ENCODE results near the gene BMS1.
"Not testable (repeated sequence)": the region's sequence is repeated elsewhere in the genome, so short reads cannot be mapped to it uniquely, and the experiment has no call there.

BMS1 gene

DNA sequence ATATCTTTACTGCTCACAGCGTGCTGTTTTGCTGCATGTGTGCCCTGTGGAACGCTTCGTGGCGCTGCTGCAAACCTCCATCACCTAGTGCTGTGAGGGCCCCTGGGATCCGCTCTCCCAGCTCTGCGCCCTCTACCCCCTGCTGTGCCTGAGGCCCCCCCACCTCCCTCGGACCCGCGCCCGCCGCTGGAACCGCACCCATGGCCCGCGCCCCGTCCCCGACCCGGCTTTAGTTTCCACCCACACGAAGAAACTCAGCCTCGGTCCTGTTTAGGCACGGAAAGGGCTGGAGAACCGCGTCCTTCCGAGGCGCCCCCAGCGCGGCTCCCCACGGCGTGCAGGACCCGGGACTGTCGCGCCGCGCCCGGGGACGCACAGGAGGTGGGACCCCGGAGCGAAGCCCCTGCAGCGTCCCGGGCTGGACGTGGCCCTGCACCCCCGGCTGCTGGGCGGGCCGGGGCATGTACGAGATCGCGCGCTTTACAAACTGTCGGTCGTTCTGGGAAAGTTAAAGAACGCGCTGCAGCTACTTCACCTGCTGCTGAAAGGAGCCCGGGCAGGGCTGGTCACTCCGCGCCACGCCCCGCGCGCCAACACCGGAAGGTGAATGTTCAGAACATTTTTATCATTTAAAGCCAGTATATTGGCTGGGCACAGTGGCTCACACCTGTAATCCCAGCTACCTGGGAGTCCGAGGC lies 54.3 kb downstream of the BMS1 start:
- H3K36me3 ChIP-seq (ENCODE audit: control insufficient read depth, insufficient read depth, low read length): no peaks in the 10 kb centered on the region
- no peak overlapping the region for H3K9ac ChIP-seq (ENCODE audit: low read length)
- H3K9me3 ChIP-seq (ENCODE audit: control insufficient read depth, low read length): no peaks in the 10 kb centered on the region
- H3K27me3 ChIP-seq (ENCODE audit: control insufficient read depth, insufficient read depth, low read length): peaks cover 8% of the 10 kb centered on the region
- no peaks in the 10 kb centered on the region for H3K4me1 ChIP-seq (ENCODE audit: control insufficient read depth, insufficient read depth, low read length)
- H3K4me3 ChIP-seq (ENCODE audit: low read length): no peak overlapping the region

- not testable (repeated sequence) for H3K9ac ChIP-seq (ENCODE audit: low read length)
These were observed 62.2 kb downstream of the BMS1 start for GRCh38 chr10:42844810-42845209.

GRCh38 chr10:42847261-42847660 lies 64.7 kb downstream of the BMS1 start:
- not testable (repeated sequence) for H3K9ac ChIP-seq (ENCODE audit: low read length); H3K27me3 ChIP-seq (ENCODE audit: control insufficient read depth, insufficient read depth, low read length); H3K9me3 ChIP-seq (ENCODE audit: control insufficient read depth, low read length); H3K4me1 ChIP-seq (ENCODE audit: control insufficient read depth, insufficient read depth, low read length); H3K36me3 ChIP-seq (ENCODE audit: control insufficient read depth, insufficient read depth, low read length); H3K4me3 ChIP-seq (ENCODE audit: low read length)

More at GRCh38 chr10:42844810-42845209, 62.2 kb downstream of the BMS1 start:
- not testable (repeated sequence) for H3K4me3 ChIP-seq (ENCODE audit: low read length); H3K9me3 ChIP-seq (ENCODE audit: control insufficient read depth, low read length); H3K27me3 ChIP-seq (ENCODE audit: control insufficient read depth, insufficient read depth, low read length); H3K36me3 ChIP-seq (ENCODE audit: control insufficient read depth, insufficient read depth, low read length); H3K4me1 ChIP-seq (ENCODE audit: control insufficient read depth, insufficient read depth, low read length)

DNA sequence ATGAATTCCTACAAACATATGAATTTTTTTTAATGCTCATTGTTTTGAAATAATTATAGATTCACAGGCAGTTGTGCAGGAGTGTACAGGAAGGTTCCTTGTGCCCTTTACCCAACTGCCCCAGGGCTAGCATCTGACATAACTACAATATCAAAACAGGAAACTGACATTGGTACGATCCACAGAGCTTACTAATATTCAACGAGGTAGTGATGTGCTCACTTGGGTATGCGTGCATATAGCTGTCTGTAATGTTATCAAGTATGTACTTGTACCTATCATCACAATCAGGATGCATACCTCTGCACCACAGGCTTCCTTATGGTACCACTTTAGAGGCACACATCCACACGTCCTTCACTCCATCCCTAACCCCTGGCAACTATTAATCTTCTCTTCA lies 68.3 kb downstream of the BMS1 start:
- Histone ChIP-seq H3K9ac (ENCODE audit: low read length) (no peak overlapping the region), H3K36me3 (ENCODE audit: control insufficient read depth, insufficient read depth, low read length) (no peaks in the 10 kb centered on the region), H3K9me3 (ENCODE audit: control insufficient read depth, low read length) (no peaks in the 10 kb centered on the region), H3K4me3 (ENCODE audit: low read length) (no peak overlapping the region), H3K27me3 (ENCODE audit: control insufficient read depth, insufficient read depth, low read length) (no peaks in the 10 kb centered on the region), H3K4me1 (ENCODE audit: control insufficient read depth, insufficient read depth, low read length) (no peaks in the 10 kb centered on the region)

- Histone ChIP-seq H3K27me3 (ENCODE audit: control insufficient read depth, insufficient read depth, low read length) (peaks cover 4% of the 10 kb centered on the region), H3K4me1 (ENCODE audit: control insufficient read depth, insufficient read depth, low read length) (no peaks in the 10 kb centered on the region), H3K4me3 (ENCODE audit: low read length) (no peak overlapping the region), H3K9me3 (ENCODE audit: control insufficient read depth, low read length) (no peaks in the 10 kb centered on the region), H3K36me3 (ENCODE audit: control insufficient read depth, insufficient read depth, low read length) (no peaks in the 10 kb centered on the region), H3K9ac (ENCODE audit: low read length) (no peak overlapping the region)
These were observed 76.7 kb downstream of the BMS1 start for GRCh38 chr10:42859256-42859655.

- H3K4me3 ChIP-seq (ENCODE audit: low read length); H3K9ac ChIP-seq (ENCODE audit: low read length); H3K9me3 ChIP-seq (ENCODE audit: control insufficient read depth, low read length); H3K4me1 ChIP-seq (ENCODE audit: control insufficient read depth, insufficient read depth, low read length); H3K36me3 ChIP-seq (ENCODE audit: control insufficient read depth, insufficient read depth, low read length); H3K27me3 ChIP-seq (ENCODE audit: control insufficient read depth, insufficient read depth, low read length): not testable (repeated sequence)
These were observed 77.4 kb downstream of the BMS1 start for GRCh38 chr10:42860016-42860415.

DNA sequence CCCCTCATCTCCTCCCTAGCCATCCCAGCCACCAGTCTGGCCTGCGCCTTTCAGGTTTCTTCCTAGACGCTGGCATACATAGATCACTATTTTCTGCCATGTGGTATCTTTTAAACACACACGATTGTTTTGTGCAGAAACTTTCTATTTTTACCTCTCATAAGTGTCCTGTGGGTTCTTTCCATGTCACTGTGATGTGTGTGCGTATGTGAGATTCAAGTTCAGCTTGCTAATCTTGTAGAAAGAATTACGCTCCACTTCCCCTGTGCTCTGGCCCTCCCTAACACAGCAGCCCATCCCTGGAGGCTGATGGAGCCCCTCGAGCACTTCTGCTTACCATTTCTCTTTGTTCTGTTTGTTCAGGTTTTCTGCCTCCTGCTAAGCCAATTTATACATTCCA lies 80.2 kb downstream of the BMS1 start:
- H3K9ac ChIP-seq (ENCODE audit: low read length): not testable (repeated sequence)
- peaks cover 23% of the 10 kb centered on the region for H3K27me3 ChIP-seq (ENCODE audit: control insufficient read depth, insufficient read depth, low read length)

GRCh38 chr10:42864575-42864974 lies 82.0 kb downstream of the BMS1 start:
- H3K9ac ChIP-seq (ENCODE audit: low read length): no peak overlapping the region
- H3K4me1 ChIP-seq (ENCODE audit: control insufficient read depth, insufficient read depth, low read length): peaks cover 6% of the 10 kb centered on the region
- peaks cover 18% of the 10 kb centered on the region for H3K27me3 ChIP-seq (ENCODE audit: control insufficient read depth, insufficient read depth, low read length)
- H3K36me3 ChIP-seq (ENCODE audit: control insufficient read depth, insufficient read depth, low read length): no peaks in the 10 kb centered on the region
- no peaks in the 10 kb centered on the region for H3K9me3 ChIP-seq (ENCODE audit: control insufficient read depth, low read length)
- no peak overlapping the region for H3K4me3 ChIP-seq (ENCODE audit: low read length)

More for the DNA sequence above, 80.2 kb downstream of the BMS1 start:
- H3K36me3 ChIP-seq (ENCODE audit: control insufficient read depth, insufficient read depth, low read length); H3K4me3 ChIP-seq (ENCODE audit: low read length); H3K9me3 ChIP-seq (ENCODE audit: control insufficient read depth, low read length); H3K4me1 ChIP-seq (ENCODE audit: control insufficient read depth, insufficient read depth, low read length): not testable (repeated sequence)

DNA sequence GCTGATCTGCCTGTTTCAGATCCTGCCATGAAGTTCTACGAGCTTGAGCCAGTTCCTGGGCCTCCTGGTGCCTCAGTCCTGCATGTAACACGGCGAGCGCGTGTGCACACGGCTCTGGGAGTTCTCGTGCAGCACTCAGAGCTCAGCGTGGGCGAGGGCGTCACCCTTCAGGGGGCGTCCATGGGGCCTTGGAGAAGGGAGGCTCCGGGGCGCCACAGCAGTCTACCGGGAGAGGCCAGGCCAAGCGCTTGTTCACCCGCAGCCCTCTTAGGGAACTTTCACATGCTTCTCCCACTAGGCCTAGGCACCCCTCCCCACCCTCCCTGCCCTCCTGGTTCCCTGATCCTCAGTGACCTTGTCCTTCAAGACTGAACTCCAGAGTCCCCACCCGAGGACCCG lies 83.1 kb downstream of the BMS1 start:
- Histone ChIP-seq H3K9ac (ENCODE audit: low read length) (no peak overlapping the region), H3K36me3 (ENCODE audit: control insufficient read depth, insufficient read depth, low read length) (no peaks in the 10 kb centered on the region), H3K4me3 (ENCODE audit: low read length) (no peak overlapping the region), H3K27me3 (ENCODE audit: control insufficient read depth, insufficient read depth, low read length) (peaks cover 18% of the 10 kb centered on the region), H3K9me3 (ENCODE audit: control insufficient read depth, low read length) (no peaks in the 10 kb centered on the region), H3K4me1 (ENCODE audit: control insufficient read depth, insufficient read depth, low read length) (peaks cover 6% of the 10 kb centered on the region)

- Histone ChIP-seq H3K36me3 (ENCODE audit: control insufficient read depth, insufficient read depth, low read length) (no peaks in the 10 kb centered on the region), H3K4me3 (ENCODE audit: low read length) (no peak overlapping the region), H3K9me3 (ENCODE audit: control insufficient read depth, low read length) (no peaks in the 10 kb centered on the region), H3K27me3 (ENCODE audit: control insufficient read depth, insufficient read depth, low read length) (peaks cover 18% of the 10 kb centered on the region), H3K9ac (ENCODE audit: low read length) (no peak overlapping the region), H3K4me1 (ENCODE audit: control insufficient read depth, insufficient read depth, low read length) (peaks cover 6% of the 10 kb centered on the region)
These were observed 83.8 kb downstream of the BMS1 start for GRCh38 chr10:42866115-42866995.

GRCh38 chr10:42867571-42867970 lies 85.0 kb downstream of the BMS1 start:
- Histone ChIP-seq H3K27me3 (ENCODE audit: control insufficient read depth, insufficient read depth, low read length) (peaks cover 18% of the 10 kb centered on the region), H3K9me3 (ENCODE audit: control insufficient read depth, low read length) (no peaks in the 10 kb centered on the region), H3K36me3 (ENCODE audit: control insufficient read depth, insufficient read depth, low read length) (no peaks in the 10 kb centered on the region), H3K9ac (ENCODE audit: low read length) (no peak overlapping the region), H3K4me3 (ENCODE audit: low read length) (no peak overlapping the region), H3K4me1 (ENCODE audit: control insufficient read depth, insufficient read depth, low read length) (peaks cover 6% of the 10 kb centered on the region)

- Histone ChIP-seq H3K4me3 (ENCODE audit: low read length) (no peak overlapping the region), H3K36me3 (ENCODE audit: control insufficient read depth, insufficient read depth, low read length) (no peaks in the 10 kb centered on the region), H3K4me1 (ENCODE audit: control insufficient read depth, insufficient read depth, low read length) (peaks cover 6% of the 10 kb centered on the region), H3K9ac (ENCODE audit: low read length) (no peak overlapping the region), H3K9me3 (ENCODE audit: control insufficient read depth, low read length) (no peaks in the 10 kb centered on the region), H3K27me3 (ENCODE audit: control insufficient read depth, insufficient read depth, low read length) (peaks cover 18% of the 10 kb centered on the region)
These were observed 85.9 kb downstream of the BMS1 start for GRCh38 chr10:42868530-42868929.
